HepG2 (cell line): ENCODE data around the gene TBX5. TPM values are rescaled to one million over a fixed set of nuclear protein-coding genes. Genes with fewer than 3 reads are reported as not detected.

ENCODE experiments used
- ATAC-seq: fragments of 200-7000 bp; cut with Tn5 transposase; 3 replicates; pipeline ENCODE4 v1.9.1; 2020; ENCODE audit warnings: mild to moderate bottlenecking, moderate library complexity
- Bru-seq: library from RNA; stranded (reverse); fragments of 400-500 nt; gene quantifications from one replicate; lab custom pipeline; 2021; lab: Mats Ljungman, UMichigan
- BruChase-seq, 2 experiments: library from RNA; stranded (reverse); fragments of 400-500 nt; gene quantifications; one replicate each; lab custom pipeline; 2021; lab: Mats Ljungman, UMichigan
- BruUV-seq: library from RNA; stranded (reverse); fragments of 400-500 nt; replicated peaks from 2 replicates; lab custom pipeline; 2021; lab: Mats Ljungman, UMichigan
- CTCF ChIA-PET: fragments of 300-600 bp; formaldehyde crosslinking; extraction: SDS; loops from one replicate; lab custom pipeline; 2021; ENCODE audit warnings: low total read pairs, inconsistent platforms, low intra/inter-chr PET ratio; lab: Yijun Ruan, JAX
- POLR2A ChIA-PET: fragments of 350-600 bp; sonication (Branson Sonifier 250); formaldehyde crosslinking; loops from one replicate; lab custom pipeline; 2020; ENCODE audit warnings: antibody characterized with exemption, inconsistent platforms; lab: Yijun Ruan, JAX
- DNase-seq: peaks from one replicate; pipeline ENCODE4 v3.0.0-alpha.2; 2015; ENCODE audit warnings: low spot score
- FAIRE-seq: peaks from 3 replicates; lab custom pipeline; 2011; peaks lifted over from hg19 to GRCh38; lab: Jason Lieb, UNC
- H2AFZ ChIP-seq: one replicate; pipeline ENCODE4 v1.6.1; 2011; ENCODE audit warnings: low read length, inconsistent platforms
- H3K27ac ChIP-seq: fragments of 300-600 bp; 3 replicates; pipeline ENCODE4 v1.8.0; 2011; ENCODE audit warnings: mixed run types, mild to moderate bottlenecking, mixed read lengths, low read length, inconsistent platforms; ENCODE audit not compliant: insufficient read depth; ENCODE audit errors: extremely low read length
- H3K27me3 ChIP-seq, 2 experiments: fragments of 200-600 bp in 1 of 2; 2 replicates in 1 of 2; 3 replicates in 1 of 2; pipeline versions ENCODE4 v1.6.0 to v1.8.0; 2011; ENCODE audit warnings: low read length in 2 of 2, mild to moderate bottlenecking in 2 of 2, moderate library complexity in 2 of 2, inconsistent platforms in 1 of 2; ENCODE audit not compliant: insufficient read depth in 2 of 2, control insufficient read depth in 1 of 2
- H3K36me3 ChIP-seq, 2 experiments: fragments of 200-600 bp in 1 of 2; replicated peaks in 1 of 2; 2 replicates in 1 of 2; 3 replicates in 1 of 2; pipeline versions ENCODE4 v1.5.1 to v1.8.0; 2011; ENCODE audit warnings: low read length in 2 of 2, inconsistent platforms in 1 of 2; ENCODE audit not compliant: insufficient read depth in 2 of 2, control insufficient read depth in 1 of 2
- H3K4me1 ChIP-seq: 2 replicates; pipeline ENCODE4 v1.5.1; 2012; ENCODE audit warnings: low read length, inconsistent platforms; ENCODE audit not compliant: insufficient read depth
- H3K4me2 ChIP-seq: 2 replicates; pipeline ENCODE4 v1.6.0; 2011; ENCODE audit warnings: low read depth, low read length, inconsistent platforms
- H3K4me3 ChIP-seq, 3 experiments: fragments of 200-600 bp in 1 of 3; sonication (generic), shearing (Covaris generic) in 1 of 3; replicated peaks in 1 of 3; 2 replicates each; pipeline ENCODE4 v1.5.1; 2011 to 2016; ENCODE audit warnings: low read length in 3 of 3, inconsistent platforms in 2 of 3, low read depth in 2 of 3, mild to moderate bottlenecking in 2 of 3, control low read depth in 1 of 3, mixed read lengths in 1 of 3; ENCODE audit not compliant: insufficient read depth in 1 of 3
- H3K79me2 ChIP-seq: one replicate; pipeline ENCODE4 v1.6.1; 2011; ENCODE audit warnings: low read length, inconsistent platforms; ENCODE audit not compliant: insufficient read depth
- H3K9ac ChIP-seq: 2 replicates; pipeline ENCODE4 v1.6.0; 2011; ENCODE audit warnings: mild to moderate bottlenecking, low read depth, low read length, inconsistent platforms; ENCODE audit not compliant: insufficient read depth
- H3K9me3 ChIP-seq: 2 replicates; pipeline ENCODE4 v1.5.1; 2012; ENCODE audit warnings: mild to moderate bottlenecking, low read length
- H4K20me1 ChIP-seq: 2 replicates; pipeline ENCODE4 v1.6.0; 2011; ENCODE audit warnings: inconsistent platforms, mild to moderate bottlenecking, low read length, moderate library complexity; ENCODE audit not compliant: insufficient read depth
- EZH2 ChIP-seq: conservative IDR thresholded peaks from 2 replicates; pipeline ENCODE4 v1.6.1; 2012; ENCODE audit warnings: mild to moderate bottlenecking, low read depth, low read length, moderate library complexity
- ZNF441 ChIP-seq: sonication (generic); formaldehyde crosslinking; IDR thresholded peaks from 2 replicates; pipeline ENCODE4 v1.7.0; 2021; ENCODE audit warnings: missing genetic modification reagents, borderline replicate concordance
- ZSCAN12 ChIP-seq: sonication (generic); formaldehyde crosslinking; IDR thresholded peaks from 2 replicates; pipeline ENCODE4 v1.9.0; 2021; ENCODE audit warnings: mild to moderate bottlenecking, missing genetic modification reagents
- WGBS: methylation state at CpG from one replicate; pipeline ENCODE4 v1.1.6; 2017; ENCODE audit warnings: low lambda C conversion rate; 5-methylcytosine and 5-hydroxymethylcytosine counted together
- in situ Hi-C: cut with HindIII; loops from 2 replicates; pipeline ENCODE4 v1.10.0; 2017; ENCODE audit warnings: low pct_unique_long_range_greater_than_20kb; ENCODE audit not compliant: extremely low pct_ligation_motif_present
- intact Hi-C: fragments of 100-400 bp; cut with micrococcal nuclease; formaldehyde crosslinking; loops from one replicate; pipeline ENCODE4 v1.10.0; 2022; ENCODE audit not compliant: unreplicated experiment
- long read RNA-seq, 2 experiments: library from RNA in 1 of 2; library from polyadenylated mRNA in 1 of 2; stranded (forward) in 1 of 2; unstranded in 1 of 2; transcript quantifications; one replicate each; pipeline ENCODE4 v2.0.0, GENCODE V29; 2019 to 2022
- polyA minus RNA-seq, 3 experiments: library from RNA; depleted of rRNA, polyadenylated mRNA; stranded (reverse); fragments of >200 nt; gene quantifications; 2 replicates each; pipeline ENCODE4 v1.2.3, GENCODE V29; 2011; ENCODE audit warnings: low replicate concordance in 1 of 3
- polyA plus RNA-seq, 8 experiments: library from polyadenylated mRNA; depleted of rRNA in 3 of 8; stranded (reverse) in 7 of 8; unstranded in 1 of 8; fragments of >200 nt; fragmentation: Illumina TruSeq in 4 of 8; extraction: Trizol in 4 of 8; gene quantifications; 2 replicates each; pipeline versions ENCODE4 v1.2.1 to v1.2.3, GENCODE V29; 2011 to 2016; ENCODE audit warnings: low read depth in 4 of 8, missing spikeins in 1 of 8, mixed read lengths in 1 of 8; ENCODE audit not compliant: insufficient read depth in 1 of 8
- total RNA-seq, 5 experiments: library from RNA; depleted of rRNA; stranded (reverse); fragments of >200 nt; fragmentation: Illumina TruSeq; extraction: Trizol; gene quantifications; 2 replicates each; pipeline ENCODE4 v1.2.3, GENCODE V29; 2016; ENCODE audit warnings: low read depth in 1 of 5
- TF ChIP-seq, protein P1 (sequence below): sonication (generic); formaldehyde crosslinking; IDR thresholded peaks from 2 replicates; pipeline ENCODE4 v1.5.0; 2020; ENCODE audit warnings: missing genetic modification reagents

TBX5 gene
- total RNA-seq (2016; rRNA removed; fragmentation: Illumina TruSeq; extraction: Trizol), result not detected in 2 replicates
- not detected in 2 replicates for total RNA-seq (2016; cell fraction: cytosol; rRNA removed; fragmentation: Illumina TruSeq; extraction: Trizol; ENCODE audit: low read depth)
- total RNA-seq (2016; cell fraction: insoluble cytoplasmic fraction; rRNA removed; fragmentation: Illumina TruSeq; extraction: Trizol), result not detected in 2 replicates
- not detected in 2 replicates for total RNA-seq (2016; cell fraction: membrane; rRNA removed; fragmentation: Illumina TruSeq; extraction: Trizol)
- not detected in 2 replicates for total RNA-seq (2016; cell fraction: nucleus; rRNA removed; fragmentation: Illumina TruSeq; extraction: Trizol)
- not detected in 2 replicates for polyA plus RNA-seq (2011; rRNA removed)
- not detected in 2 replicates for polyA plus RNA-seq (2011; cell fraction: cytosol; rRNA removed)
- polyA plus RNA-seq (2011; cell fraction: nucleus; rRNA removed), result not detected in 2 replicates
- polyA plus RNA-seq (2012), result not detected in 2 replicates
- polyA plus RNA-seq (2016; cell fraction: cytosol; fragmentation: Illumina TruSeq; extraction: Trizol; ENCODE audit: low read depth), result not detected in 2 replicates
- not detected in 2 replicates for polyA plus RNA-seq (2016; cell fraction: insoluble cytoplasmic fraction; fragmentation: Illumina TruSeq; extraction: Trizol; ENCODE audit: low read depth)
- not detected in 2 replicates for polyA plus RNA-seq (2016; cell fraction: membrane; fragmentation: Illumina TruSeq; extraction: Trizol; ENCODE audit: low read depth)
- polyA plus RNA-seq (2016; cell fraction: nucleus; fragmentation: Illumina TruSeq; extraction: Trizol; ENCODE audit: insufficient read depth, low read depth), result not detected in 2 replicates
- not detected in 2 replicates for polyA minus RNA-seq (2011; rRNA and poly(A)+ RNA removed; ENCODE audit: low replicate concordance)
- not detected in 2 replicates for polyA minus RNA-seq (2011; cell fraction: cytosol; rRNA and poly(A)+ RNA removed)
- not detected in 2 replicates for polyA minus RNA-seq (2011; cell fraction: nucleus; rRNA and poly(A)+ RNA removed)
- Bru-seq, nascent RNA, result not detected
- not detected for BruChase-seq, experiment 1, labeled RNA remaining after a 6-hour chase
- BruChase-seq, experiment 2, labeled RNA remaining after a 2-hour chase, result not detected
- long read RNA-seq, experiment 1, result 0 reads
- long read RNA-seq, experiment 2, result 0 reads

DNA sequence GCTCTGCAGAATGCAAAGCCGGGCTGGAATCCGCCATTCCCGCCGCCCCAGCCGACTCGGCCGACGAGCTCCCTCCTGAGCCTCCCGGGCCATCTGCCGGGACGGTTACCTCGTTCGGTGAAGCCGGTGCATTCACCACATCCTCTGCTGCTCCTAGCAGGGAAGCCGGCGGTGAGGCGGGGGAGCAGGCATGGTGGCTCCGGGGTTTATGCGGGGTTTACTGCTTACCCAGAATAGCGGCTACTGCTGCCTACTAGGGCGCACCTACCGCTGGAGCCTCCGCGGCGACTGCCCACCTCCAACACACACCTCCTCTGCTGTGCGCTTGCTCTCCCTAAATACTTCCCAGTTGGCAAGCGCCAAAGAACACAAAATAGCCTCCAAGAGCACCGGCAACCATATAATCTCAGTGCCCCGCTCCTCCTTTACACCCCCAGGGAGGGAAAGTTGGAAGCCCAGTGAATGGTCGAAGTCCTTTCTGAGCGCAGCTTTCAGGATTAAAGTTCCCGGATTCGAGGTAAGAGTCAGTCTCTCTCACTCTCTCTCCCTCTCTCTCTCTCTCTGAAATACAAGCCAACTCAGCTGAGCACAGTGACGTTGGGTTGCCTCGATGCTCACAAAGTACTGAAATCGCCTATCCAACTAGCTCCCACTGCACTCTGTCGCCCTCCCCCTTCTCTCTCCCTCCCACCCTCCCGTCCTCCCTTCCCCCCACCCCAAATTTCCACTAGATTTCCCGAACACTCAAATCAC lies at the start of gene TBX5:
TSS of gene TBX5 (minus strand) at position 626 of the 753 bp plus-strand sequence. CDS start 2,246 bp downstream, outside the sequence.
- Histone ChIP-seq H2AFZ (no peak within 1 kb of the TSS), H3K9ac (no peak within 1 kb of the TSS), H3K36me3 (no peaks in the 10 kb centered on the region), H3K4me2 (0 out of 2 replicates have a peak within 1 kb of the TSS, but pooled peaks have one; percentile 3), H4K20me1 (no peaks in the 10 kb centered on the region), H3K4me3 (no peak within 1 kb of the TSS), H3K27me3 (peaks cover 4 to 79% of the 10 kb centered on the region in 2 experiments), H3K79me2 (no peaks in the 10 kb centered on the region), H3K4me1 (no peaks in the 10 kb centered on the region), H3K9me3 (no peaks in the 10 kb centered on the region), H3K27ac (no peak within 1 kb of the TSS)
- intact Hi-C loops (no loop called here), in situ Hi-C loops (no loop called here)
- no peak for DNase-seq
- CTCF ChIA-PET, result no interaction called here
- FAIRE-seq, result no peak
- ATAC-seq, result no peak
- WGBS, result 4% methylated on average over 15 of the region's 39 CpGs
- TF ChIP-seq ZNF441, result no peak
- TF ChIP-seq, protein P1, sequence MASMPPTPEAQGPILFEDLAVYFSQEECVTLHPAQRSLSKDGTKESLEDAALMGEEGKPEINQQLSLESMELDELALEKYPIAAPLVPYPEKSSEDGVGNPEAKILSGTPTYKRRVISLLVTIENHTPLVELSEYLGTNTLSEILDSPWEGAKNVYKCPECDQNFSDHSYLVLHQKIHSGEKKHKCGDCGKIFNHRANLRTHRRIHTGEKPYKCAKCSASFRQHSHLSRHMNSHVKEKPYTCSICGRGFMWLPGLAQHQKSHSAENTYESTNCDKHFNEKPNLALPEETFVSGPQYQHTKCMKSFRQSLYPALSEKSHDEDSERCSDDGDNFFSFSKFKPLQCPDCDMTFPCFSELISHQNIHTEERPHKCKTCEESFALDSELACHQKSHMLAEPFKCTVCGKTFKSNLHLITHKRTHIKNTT (CRISPR knock-in tag), result no peak
- TF ChIP-seq ZSCAN12 (CRISPR knock-in tag), result no peak
- peak; percentile 85 for TF ChIP-seq EZH2
- POLR2A ChIA-PET, result no interaction called here
- BruUV-seq, result no TSS peak
